GM21825 (cell line): ENCODE data around the gene PCDH19.
"Not testable (repeated sequence)": the region's sequence is repeated elsewhere in the genome, so short reads cannot be mapped to it uniquely, and the experiment has no call there.

ENCODE experiments used
- ATAC-seq: cut with Tn5 transposase; IDR thresholded peaks from one replicate; pipeline ENCODE4 v1.9.1; 2021; ENCODE audit warnings: mild to moderate bottlenecking, moderate library complexity; ENCODE audit not compliant: unreplicated experiment

Gene PCDH19, protein sequence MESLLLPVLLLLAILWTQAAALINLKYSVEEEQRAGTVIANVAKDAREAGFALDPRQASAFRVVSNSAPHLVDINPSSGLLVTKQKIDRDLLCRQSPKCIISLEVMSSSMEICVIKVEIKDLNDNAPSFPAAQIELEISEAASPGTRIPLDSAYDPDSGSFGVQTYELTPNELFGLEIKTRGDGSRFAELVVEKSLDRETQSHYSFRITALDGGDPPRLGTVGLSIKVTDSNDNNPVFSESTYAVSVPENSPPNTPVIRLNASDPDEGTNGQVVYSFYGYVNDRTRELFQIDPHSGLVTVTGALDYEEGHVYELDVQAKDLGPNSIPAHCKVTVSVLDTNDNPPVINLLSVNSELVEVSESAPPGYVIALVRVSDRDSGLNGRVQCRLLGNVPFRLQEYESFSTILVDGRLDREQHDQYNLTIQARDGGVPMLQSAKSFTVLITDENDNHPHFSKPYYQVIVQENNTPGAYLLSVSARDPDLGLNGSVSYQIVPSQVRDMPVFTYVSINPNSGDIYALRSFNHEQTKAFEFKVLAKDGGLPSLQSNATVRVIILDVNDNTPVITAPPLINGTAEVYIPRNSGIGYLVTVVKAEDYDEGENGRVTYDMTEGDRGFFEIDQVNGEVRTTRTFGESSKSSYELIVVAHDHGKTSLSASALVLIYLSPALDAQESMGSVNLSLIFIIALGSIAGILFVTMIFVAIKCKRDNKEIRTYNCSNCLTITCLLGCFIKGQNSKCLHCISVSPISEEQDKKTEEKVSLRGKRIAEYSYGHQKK (N-terminal part only)

DNA sequence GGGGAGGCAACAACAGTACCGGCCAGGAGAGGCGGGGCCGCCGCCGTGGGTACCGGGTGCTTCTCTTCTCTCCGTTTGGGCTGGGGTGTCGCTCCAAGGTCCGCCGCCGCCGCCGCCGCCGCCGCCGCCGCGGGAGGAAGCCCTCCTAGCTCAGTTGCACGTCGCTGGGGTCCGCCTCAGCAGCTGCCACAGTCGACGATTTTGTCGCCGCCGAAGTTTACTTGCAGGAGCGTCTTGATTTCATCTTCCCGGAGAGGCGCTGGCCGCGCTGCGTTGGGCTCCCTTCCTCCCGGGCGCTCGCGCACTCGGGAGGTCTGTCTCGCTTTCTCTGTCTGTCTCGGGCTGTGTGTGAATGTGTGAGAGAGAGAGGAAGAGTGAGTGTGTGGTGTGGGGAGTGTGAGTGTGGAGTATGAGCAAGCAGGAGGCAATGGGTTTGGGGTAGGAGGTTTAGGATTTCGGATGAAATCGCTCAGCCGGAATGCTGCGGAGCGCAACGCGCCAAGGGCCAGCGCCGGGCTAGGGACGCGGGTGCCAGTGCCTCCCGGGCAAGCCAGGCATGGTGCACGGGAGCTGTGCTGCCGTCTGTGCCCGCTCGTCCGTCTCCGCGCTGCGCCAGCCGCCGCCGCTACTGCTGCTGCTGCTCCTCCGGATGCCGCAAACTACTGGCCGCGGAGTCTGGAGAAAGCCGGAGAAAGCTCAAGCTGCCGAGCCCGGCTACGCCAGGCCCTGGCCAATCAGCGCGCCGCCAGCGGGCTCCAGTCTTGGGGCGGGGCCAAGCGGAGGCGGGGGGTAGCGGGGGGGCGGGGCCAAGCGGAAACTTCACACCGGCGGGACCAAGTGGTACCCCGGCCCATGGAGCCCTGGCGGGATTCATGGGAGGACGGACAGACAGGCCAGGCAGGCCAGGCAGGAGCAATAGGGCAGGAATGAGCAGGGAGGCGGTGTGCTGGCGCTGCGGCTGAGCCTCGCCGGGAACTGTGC lies at the start of gene PCDH19:
Gene PCDH19 (minus strand): TSS at position 664 of the 981 bp plus-strand sequence. CDS start 1,676 bp downstream, outside the sequence.
- ATAC-seq = no peak

DNA sequence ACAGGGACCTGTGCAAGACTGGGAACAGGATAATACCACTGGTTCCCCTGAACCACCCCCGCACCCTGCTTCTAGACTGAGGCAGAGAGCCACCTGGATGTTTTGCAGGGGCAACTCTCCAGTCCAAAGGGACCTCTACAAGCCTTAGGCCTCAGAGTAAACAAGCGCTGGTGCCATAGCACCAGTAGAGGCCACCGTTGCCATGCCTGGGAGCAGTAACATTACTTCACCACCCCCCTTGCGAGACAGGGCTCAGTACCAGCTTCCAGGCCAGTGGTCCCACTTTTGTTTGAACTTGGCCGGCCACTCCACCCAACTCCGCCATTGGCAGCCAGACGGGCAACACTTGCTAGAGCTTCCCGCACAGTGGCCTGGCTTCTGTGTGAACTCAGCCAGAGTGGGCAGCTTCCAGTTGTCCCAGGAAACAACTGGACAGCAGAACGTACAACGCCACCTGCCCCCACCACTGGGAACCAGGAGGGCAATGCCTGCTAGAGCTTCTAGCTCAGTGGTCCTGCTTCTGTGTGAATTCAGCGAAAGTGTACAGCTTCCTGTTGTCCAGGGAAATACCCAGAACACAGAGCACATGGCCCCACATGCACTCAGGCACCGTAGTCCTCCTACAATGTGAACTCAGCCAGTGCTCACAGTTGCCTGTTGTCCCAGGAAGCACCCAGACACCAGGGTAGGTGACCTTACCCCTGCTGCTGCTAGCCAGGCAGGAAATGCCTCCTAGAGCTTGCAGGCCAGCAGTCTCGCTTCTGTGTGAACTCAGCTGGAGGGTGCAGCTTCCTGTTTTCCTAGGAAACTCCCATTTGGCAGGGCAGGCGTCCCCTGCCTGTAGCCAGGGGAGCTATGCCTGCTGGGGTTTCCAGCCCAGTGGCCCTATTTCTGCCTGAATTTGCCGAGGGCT lies 39.9 kb upstream of the PCDH19 start:
- no peak for ATAC-seq

DNA sequence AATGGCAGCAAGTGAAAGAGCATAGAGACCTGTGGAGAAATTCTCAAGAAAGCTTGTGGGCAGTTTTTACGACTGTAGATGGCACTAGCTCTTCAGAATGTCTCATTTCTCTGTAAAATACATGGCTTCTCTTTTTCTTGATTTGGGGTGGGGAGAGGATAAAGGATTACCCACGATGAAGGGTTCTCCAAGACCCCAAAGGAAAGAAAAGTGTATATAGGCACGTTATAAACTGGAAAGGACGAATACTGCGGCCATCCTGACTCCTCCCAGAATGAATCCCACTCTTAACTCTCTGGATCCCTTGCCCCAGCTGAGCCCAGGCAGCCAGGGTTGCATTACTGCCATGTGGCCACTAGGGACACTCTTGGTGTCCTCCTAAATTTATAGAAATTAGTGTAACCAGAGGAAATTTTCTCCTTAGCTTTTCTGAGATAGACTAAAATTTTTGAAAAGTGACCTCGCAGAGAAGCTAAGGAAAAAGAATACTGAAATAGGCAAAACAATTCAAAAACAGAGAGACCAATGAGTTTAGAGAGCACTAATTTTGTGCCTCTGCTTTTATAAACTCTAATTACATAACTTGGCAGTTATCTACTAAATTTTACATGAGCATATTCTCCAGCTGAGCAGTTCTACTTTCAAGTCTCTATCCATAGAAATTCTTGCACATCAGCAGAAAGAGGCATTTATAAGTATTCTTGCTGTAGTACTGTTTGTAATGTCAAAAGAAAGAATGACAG lies 37.8 kb upstream of the PCDH19 start:
- ATAC-seq = no peak

DNA sequence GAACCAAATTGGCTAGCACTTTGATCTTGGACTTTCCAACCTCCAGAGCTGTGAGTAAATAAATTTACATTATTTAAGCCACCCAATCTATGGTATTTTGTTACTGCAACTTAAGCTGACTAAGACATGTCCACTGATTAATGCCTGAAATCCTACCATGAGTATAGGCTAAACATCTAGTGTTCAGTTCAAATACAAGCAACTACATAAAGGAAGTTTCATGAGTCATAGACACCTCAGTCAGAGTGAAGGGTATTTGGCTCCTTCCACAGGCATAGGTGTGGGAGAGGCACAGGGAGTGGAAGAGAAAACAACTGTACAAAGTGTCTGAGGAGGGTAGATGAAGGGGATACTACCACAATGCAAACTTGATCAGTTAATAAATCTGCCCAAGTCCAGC lies 35.5 kb upstream of the PCDH19 start:
- no peak for ATAC-seq

DNA sequence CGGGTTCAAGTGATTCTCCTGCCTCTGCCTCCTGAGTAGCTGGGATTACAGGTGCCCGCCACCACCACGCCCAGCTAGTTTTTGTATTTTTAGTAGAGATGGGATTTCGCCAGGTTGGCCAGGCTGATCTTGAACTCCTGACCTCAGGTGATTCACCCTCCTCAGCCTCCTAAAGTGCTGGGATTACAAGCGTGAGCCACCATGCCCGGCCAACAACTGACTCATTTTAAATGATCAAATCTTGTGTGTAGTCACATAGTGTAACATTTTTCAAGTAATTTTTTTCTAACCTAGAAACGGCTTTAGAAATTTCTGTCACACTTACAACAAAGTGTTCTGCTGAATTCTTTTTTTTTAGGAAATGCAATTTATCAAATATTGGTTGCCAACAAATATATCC lies 31.2 kb upstream of the PCDH19 start:
- not testable (repeated sequence) for ATAC-seq

DNA sequence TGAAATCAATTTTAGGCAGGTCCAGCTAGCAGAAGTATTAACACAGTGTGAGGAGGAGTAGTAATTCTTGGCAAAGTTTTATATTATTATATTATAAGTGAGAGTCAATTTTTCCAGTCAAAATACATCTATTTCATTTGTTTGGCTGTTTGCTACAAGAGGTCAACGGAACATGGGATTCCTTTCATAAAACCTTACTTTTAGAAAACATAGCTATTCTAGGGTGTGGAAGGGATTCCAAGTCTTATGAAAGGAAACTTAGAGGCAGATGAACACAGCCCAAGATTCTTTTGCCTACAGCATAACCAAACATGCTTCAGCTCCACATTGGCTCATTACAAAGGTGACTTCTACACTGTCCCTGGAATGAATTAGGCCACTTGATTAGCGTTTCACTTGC lies 29.9 kb upstream of the PCDH19 start:
- no peak for ATAC-seq

DNA sequence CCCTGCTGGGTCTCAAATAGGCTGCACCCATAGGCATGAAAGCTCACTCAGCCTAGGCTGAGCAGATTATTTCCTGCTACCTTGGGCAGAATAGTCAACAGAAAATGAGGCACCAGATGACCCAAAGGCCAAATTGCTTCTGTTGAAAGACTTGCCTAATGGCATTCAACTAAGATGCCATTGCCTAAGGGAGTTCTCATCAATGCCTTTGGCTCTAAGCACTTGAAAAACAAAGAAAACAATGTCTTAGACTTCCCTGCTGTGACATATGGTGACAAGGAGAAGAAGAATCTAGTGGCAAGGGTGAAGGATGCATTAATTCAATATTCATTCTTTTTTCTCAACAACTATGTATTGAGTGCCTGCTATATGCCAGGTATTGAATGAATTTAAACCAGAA lies 25.7 kb upstream of the PCDH19 start:
- no peak for ATAC-seq

DNA sequence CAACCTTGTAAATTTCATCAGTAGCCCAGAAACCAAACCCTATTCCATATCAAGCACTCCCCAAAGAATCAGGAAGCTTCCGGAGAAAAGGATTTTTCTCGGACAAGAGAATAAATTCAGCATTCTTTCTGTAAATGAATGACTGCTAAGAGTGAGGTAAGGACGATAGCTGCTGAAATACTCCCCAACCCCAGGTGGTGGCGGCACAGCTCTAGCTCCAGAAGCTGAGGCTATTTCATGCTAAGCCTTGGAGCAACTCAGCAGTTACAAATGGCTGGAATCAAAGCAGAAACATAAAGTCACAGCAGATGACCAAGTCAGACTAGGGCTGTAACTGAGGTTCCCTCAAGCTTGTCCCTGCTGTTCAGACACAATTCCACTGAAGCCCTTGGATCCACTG lies 13.9 kb upstream of the PCDH19 start:
- no peak for ATAC-seq

DNA sequence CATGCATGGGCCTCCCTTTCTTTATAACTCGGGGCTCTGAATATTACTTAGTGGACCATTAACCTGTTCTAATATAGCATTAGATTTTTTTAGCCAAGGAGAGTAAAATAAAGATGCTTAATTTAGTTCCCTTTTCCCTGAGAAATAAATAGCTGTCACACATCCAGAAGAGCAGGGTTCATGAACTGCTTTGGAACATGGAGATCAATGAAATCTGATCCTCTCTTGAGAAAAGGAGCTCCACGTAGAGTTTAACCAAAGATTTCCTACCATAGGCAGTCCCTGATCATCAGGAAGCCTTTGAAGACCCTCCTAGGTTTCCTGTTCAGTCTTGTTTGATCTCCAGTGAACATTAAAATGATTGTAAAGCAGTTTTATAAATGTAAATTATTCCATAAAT lies 8.5 kb upstream of the PCDH19 start:
- no peak for ATAC-seq

DNA sequence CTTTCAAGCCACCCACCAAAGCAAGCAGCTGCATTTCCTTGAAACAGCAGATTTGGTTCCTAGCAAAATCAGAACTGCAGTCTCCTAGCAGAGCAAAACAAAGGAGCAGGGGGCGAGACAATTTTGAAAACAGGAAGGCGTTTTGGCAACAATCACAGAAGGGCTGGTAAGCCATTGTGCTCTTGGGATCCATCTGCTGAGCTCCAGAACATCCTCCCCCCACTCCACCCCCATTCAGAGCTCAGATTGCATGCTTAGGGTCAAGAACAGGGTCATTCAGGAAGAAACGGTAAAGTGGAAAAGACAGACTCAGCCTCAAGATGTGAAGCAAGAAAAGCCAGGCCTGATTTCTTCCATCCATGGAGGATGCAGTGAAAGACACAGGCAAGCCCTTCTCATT lies 7.6 kb upstream of the PCDH19 start:
- no peak for ATAC-seq

DNA sequence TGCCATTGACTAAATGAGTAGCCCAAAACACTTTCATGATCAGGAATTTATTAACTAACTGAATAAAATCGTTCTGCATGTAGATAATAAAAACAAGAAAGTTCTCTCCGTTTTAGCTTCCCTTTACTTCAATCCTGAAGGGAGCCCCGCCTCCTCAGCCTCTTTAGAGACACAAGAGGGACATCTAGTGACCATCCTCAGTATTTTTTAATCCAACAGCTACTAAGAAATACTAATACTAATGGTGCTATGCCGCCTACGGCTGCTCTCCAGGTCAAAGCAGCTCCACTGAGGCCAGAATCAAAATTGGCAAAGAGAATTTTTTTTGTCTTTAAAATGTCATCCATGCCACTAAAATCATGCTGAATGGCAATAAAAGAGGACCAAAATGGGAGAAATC lies 3.2 kb upstream of the PCDH19 start:
- ATAC-seq = peak; percentile 77

DNA sequence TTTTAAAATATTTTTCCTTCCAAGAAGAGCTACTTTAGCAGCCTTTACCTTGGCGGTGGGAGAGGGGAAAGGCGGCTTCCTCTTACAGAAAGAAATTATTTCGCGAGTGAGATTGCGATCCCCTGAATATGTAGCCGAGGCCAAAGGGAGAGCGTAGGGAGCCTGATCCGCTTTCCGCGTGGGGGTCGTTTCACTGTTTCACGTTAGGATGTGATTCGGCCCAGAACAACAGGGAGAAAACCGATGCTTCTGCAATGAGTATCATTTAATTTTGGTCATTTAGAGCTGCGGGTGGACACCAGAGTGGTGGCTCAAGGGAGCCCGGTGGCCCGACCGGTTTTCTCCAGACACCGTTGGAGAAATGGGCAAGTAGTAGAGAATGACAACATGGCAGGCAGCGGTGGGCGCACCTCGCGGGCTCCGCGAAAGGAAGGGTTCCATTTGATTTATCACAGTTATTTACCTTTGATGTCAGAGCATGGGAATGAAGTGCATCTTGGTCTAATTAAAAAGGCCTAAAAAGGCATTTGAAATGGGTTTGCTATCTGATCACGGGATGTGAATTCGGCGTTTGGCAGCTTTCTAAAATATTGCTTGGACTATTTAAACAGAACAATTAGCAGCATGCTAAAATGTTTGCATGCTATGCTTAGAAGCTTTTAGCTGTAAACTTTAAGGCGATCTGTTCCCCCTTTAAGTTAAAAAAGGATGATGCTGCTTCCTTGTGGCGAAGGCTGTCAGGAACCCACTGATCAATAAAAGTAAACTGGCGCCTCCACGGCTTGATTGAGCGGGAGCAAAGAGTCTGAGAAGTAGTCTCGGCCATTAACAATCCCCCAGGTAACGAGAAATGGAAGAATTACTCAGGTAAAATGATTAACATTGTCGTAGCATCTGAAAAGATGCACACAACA lies 2.0 kb upstream of the PCDH19 start:
- ATAC-seq = no peak

DNA sequence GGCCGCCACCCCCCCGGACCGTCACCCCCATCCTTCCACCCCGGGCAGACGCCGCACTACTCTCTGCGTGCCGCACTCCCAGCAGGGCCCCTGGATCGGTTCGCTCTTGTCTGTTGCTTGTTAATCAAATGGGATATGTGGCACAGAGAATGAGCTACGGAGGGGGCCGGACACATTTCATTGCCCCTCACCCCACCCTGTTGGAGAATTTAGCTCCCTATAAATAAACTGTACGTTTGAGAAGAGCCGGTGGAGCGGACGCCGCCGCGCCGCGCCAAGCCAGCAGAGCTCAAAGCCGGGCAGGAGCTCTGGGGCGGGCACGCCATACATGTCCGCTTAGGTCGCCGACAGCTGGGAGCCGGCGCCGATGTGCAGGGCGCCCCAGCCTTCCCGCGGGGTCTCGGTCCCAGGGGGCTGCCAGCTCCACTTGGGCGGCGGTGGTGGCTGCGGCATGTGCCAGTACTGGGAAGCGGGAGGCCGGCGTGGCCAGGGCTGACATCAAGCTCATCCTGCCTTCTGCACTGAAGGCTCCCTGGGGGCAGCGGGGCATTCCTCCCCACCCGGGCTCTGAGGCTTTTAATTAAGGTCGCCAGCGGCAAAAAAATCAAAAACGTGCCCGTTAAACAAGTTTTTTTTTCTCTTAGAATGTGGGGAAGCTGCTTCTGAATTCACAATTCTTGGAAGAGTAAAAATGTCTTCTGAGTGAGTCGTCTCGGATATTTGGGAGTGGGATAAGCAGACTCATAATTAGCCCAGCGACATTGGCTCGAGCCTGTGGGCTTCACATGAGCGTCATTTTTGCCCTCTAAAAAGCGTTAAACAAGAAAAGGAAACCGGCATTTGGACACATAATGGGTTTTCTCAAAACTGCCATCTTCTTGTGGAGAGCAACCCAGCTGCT lies 1.1 kb upstream of the PCDH19 start:
- ATAC-seq = no peak

DNA sequence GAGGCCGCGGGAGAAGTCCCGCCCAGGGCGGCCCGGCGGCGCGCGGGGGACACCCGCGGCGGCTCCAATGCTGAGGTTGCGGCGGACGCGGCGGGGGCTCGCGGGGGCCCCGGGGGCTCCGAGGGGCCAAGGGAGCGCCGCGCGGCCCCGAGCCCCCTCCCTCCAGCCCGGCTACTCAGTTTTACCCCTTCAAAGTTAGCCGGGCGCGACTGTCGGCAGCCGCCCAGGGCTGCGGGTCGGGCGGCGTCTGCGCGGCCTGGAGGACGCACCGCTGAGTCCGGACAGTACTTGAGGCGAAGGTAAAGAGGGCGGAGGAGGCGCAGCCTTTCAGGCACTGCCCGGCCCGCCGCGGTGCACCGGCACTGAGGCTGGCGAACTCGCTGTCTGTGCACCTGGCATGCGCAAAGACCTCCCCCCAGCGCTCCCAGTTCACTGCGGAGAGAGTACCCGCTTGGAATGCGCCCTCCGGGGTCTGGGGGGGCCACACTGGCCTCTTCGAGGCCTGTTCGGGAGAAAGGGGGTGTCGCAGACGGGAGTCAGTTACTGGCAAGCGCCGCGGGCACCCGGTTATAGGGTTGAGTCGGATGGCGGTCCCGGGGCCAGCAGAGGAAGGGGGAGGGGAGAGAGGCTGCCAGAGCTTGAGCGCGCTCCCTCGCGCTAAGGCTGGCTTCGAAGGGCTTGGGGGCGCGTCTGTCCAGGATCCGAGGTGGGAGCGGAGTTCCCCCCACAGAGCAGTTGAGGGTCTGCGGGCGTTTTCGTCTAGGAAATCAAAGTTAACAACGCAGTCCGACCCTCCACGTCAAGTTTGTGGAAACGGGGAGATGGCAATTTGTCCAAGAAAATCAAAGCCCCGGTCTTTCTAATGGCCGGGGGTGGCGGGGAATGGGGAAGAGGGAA lies 1.1 kb downstream of the PCDH19 start:
- no peak for ATAC-seq

DNA sequence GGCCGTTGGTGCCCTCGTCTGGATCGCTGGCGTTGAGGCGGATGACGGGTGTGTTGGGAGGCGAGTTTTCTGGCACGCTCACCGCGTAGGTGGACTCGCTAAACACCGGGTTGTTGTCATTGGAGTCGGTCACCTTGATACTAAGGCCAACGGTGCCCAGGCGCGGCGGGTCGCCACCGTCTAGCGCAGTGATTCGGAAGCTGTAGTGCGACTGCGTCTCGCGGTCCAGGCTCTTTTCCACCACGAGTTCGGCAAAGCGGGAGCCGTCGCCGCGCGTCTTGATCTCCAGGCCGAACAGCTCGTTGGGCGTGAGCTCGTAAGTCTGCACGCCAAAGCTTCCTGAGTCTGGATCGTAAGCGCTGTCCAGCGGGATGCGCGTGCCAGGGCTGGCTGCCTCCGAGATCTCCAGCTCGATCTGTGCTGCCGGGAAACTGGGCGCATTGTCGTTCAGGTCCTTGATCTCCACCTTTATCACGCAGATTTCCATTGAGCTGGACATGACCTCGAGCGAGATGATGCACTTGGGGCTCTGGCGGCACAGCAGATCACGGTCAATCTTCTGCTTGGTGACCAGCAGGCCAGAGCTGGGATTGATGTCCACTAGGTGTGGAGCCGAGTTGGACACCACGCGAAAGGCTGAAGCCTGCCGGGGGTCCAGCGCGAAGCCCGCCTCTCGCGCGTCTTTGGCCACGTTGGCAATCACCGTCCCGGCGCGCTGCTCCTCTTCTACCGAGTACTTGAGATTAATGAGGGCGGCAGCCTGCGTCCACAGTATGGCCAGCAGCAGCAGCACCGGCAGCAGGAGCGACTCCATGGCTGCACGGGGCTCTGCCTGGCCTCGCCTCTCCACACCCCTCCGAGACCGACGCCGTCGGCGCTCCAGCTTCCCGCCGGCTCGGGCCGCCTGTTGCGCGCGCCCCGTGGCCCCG lies 2.0 kb downstream of the PCDH19 start:
- no peak for ATAC-seq
